ENCODE measurements around the gene CTIF.

CTIF gene

DNA sequence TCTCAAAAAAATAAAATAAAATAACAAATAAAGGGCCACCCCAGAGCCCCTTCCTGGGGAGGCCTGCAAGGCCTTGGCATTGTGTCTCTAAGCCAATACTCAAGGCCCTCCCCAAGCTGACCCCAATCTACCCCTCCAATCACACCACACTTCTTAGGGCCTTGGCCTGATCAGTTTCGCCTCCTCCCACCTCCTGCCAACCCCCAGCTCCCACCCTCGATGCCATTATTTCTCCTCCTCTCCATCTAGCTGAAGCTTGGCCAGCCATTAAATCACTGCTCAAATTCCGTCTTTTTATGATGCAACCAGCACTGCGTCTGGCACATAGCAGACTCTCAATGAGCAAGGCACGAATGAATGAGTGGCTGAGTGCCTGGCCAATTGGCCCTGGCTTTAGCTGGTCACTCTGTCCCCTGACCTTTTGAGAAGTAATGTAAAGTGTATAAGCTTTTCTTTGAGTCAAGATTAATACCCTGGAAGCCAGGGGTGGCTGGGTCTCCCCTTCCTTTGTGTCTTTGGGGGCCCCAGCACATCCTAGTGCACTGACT, 356.0 kb downstream of the CTIF start:
- no peak for DNase-seq

- DNase-seq: no peak
These were observed 357.6 kb downstream of the CTIF start for GRCh38 chr18:48896326-48896874.

GRCh38 chr18:48896875-48897511, 358.2 kb downstream of the CTIF start:
- DNase-seq: peak; percentile 49

GRCh38 chr18:48897531-48897930, 358.7 kb downstream of the CTIF start:
- DNase-seq: no peak

GRCh38 chr18:48898521-48898920, 359.7 kb downstream of the CTIF start:
- DNase-seq: no peak

GRCh38 chr18:48899558-48900174, 360.8 kb downstream of the CTIF start:
- no peak for DNase-seq

- DNase-seq: no peak
These were observed 361.6 kb downstream of the CTIF start for GRCh38 chr18:48900469-48900868.

- DNase-seq: no peak
These were observed 362.6 kb downstream of the CTIF start for GRCh38 chr18:48901145-48902022.

- no peak for DNase-seq
These were observed 363.4 kb downstream of the CTIF start for GRCh38 chr18:48902023-48902855.

- DNase-seq: no peak
These were observed 364.2 kb downstream of the CTIF start for GRCh38 chr18:48902856-48903601.

DNA sequence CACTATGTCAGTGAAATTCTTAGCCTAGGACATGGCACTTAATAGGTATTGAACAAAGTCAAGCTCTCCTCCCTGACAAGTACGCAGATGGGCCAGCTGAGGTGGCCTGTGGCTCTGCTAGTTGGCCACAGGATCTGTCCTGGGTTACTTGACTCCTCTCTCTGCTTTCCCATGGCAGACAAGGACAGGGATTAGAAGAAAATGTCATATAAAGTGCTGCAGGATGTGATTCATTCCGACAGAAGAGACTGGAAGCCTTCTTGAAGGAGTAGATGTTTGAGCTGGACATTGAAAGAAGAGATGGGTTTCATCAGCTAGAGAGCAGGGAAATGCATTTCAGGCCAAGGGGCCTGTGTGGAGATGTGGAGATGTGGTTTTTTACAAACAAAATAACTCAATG, 365.3 kb downstream of the CTIF start:
- DNase-seq: no peak

- DNase-seq: no peak
These were observed 366.1 kb downstream of the CTIF start for GRCh38 chr18:48904847-48905394.

DNA sequence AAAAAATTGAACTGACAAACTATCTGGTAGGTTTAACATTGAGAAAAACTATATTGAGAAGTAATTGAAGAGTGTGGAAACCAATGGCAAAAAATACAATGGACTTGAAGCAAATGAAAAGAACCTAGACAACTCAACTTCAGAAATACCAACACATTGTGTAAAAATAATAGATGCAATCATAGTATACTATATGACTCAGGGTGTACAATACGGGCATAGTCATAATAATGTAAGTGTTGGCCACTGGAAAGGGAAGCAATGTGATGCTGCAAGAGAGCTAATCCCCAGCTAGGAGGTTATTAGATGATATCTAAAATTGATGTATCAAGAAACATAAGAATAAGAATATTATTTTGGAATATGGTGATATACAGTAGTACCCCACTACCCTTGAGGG, 366.7 kb downstream of the CTIF start:
- DNase-seq: no peak

DNA sequence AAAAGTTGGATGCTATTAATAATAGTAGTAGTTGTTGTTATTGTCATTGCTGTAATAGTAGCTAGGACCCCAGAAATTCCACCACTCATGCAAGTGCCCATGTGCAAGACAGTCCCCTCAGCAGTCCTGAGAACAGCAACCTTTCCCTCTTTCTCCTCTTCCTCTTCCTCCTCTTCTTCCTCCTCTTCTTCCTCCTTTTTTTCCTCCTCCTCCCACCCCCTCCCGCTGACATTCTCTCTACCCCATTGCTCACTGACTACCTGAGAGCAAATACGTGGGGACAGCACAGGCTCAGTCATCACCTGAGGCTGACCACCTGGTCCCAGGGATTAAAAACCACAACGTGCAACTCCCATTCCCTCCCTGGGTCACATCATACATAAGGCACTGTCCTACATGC, 370.1 kb downstream of the CTIF start:
- no peak for DNase-seq

- no peak for DNase-seq
These were observed 370.9 kb downstream of the CTIF start for GRCh38 chr18:48909721-48910120.

GRCh38 chr18:48910972-48911545, 372.2 kb downstream of the CTIF start:
- no peak for DNase-seq

Measured in activated CD4-positive, CD25-positive, alpha-beta regulatory T cell treated with anti-CD3 and anti-CD28 coated beads, Interleukin-2, amount 50 U/mL, for 72 hours (primary cell).